Ramos (cell line): ENCODE data around the gene TBX4.
"Not testable (repeated sequence)": the region's sequence is repeated elsewhere in the genome, so short reads cannot be mapped to it uniquely, and the experiment has no call there.

Experiments
- in situ Hi-C: fragments of 300-500 bp; cut with MboI; formaldehyde crosslinking; loops from one replicate; pipeline ENCODE4 v1.14.3; 2022; ENCODE audit warnings: low sequenced_read_pairs; ENCODE audit not compliant: unreplicated experiment

Gene TBX4

DNA sequence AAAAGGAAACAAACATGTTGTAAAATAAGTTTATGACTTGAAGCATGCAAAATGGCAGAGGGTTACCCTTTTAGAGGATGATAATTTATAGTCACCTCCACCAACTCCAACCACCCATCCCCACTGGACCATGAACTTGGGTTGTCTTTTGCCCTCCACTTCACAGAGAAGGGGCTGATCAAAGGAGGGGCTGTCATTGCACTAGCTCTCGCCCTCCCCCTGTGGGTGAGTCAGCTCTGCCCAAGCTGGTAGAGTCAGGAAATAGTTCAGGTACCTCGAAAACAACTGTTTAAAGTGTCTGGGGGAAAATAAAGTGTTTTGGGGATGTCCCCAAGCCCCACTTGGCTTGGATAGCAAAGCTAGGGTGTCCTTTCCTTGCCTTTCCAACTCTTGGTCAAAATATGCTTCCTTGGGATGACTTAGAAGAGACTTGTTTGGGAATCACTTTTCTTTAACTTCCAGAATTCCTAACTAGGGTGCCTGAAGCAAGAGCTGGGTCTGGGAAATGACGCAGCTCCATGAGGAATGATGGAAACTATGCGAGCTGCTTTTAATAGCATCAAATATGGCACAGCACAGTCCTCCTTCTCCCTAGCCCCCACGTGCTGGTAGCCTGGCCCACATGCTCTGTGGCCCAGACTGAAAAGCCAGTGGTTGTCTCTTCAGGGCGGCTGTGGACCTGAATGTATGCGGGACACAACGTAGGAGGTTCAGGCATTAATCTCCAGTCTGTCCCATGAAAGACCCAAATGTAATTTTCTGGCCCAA, 40.7 kb downstream of the TBX4 start:
- in situ Hi-C loops, result no loop called here

GRCh38 chr17:61493830-61494324, 41.7 kb downstream of the TBX4 start:
- in situ Hi-C loops, result not testable (repeated sequence)

DNA sequence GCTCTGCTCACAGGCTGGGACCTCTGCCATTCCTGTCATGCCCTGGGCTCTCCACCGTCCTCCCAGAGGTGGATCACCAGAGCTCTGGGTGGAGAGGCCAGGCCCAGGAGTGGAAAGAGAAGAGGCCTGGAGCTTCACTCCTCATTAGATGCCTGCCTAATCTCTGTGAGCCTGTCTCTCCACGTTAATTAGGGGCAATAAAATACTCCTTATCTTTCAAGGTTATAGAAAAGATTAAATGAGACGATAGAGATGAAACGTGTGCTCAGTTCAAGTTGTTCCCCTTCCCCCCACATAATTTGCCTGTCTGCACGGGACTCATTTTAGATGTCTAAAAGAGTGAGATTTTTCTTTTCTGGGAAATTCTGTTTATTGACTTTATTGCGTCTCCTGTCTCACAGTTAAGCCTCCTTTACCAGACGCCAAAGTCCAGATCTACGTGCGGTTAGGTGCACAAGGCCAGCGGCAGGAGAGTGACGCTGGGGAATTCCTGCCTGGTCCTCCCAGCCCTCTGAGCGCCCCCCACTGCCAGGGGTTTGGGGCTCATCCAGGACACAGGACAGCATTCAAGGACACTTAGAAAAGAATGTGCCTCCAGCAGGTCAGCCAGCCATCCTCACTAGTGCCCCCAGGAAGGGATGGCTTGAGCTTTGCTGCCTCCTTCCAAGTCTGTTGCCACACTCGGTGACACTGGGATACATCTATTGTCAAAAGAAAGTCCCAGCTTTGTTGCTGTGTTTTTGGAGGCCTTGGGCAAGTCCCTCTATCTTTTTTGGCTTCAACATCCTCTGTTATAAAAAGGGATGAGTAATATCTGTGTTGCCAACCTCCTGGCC, 42.3 kb downstream of the TBX4 start:
- in situ Hi-C loops, result no loop called here

- in situ Hi-C loops, result no loop called here
Measured at GRCh38 chr17:61495161-61495857, 43.1 kb downstream of the TBX4 start.

DNA sequence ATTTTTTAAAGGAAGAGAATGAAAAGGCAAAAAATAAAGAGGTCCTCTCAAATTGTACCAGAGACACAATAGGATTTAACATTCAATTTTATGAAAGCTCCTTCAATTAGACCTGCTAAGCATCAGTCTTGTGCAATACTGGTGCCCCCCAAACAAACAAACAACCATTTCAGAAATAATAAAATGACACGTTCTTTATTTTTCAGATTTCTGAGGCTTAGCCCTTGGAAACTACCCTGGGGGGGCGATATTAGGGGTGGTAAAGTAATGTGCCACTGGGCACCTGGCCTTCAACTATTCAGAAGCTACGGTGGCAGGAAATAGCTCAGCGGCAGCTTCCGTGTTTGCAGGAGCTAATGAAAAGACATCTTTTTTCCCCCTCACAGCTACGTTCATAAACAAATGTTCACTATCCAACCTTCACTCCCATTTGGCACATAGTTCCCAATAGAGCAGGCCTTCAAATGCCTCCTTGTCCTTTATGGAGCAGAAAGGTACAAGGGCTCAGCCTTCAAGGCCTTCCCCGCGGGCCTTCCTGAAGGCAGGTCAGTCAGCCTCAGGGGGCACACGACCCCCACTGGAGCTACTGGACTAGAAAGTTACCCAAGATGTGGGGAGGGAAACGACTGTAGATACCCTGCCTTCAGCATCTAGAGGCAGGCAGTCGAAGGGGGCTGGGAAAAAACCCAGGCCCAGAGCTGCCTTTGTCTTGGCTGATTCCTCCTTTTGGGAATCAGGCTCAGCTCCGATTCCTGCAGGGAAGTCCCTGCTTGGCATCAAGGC, 44.1 kb downstream of the TBX4 start:
- in situ Hi-C loops, result no loop called here

DNA sequence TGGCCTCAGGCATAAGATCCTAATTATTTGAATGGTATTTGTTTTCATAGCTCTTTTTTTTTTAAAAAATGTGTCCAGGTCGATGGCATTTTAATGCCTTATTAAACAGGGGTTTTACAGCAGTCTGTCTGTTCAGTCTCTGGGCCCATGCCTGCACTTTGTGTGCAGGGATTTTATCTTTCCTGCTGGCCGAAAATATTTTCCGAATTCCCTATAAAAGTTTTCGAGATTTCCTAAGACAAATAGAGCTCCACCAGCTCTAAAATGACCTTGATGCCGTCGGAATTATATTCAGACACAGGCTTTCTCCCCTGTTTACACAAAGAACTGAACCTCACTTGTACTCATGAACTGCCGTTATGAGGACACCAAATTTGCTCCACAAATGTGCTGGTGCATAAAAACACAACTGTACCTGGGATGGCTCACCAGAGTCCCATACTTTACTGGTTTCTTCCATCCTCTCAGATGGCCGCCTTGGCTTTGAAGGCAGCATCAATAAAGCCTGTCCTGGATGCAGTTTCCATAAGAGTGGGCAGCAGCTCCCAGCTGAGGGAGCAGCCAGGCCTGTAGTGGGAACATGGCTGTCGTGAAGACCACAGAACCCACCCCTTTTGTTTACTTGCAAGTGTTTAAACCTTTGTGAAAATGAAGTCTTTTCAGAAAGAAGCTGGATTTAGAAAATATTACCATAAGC, 44.9 kb downstream of the TBX4 start:
- in situ Hi-C loops, result no loop called here

DNA sequence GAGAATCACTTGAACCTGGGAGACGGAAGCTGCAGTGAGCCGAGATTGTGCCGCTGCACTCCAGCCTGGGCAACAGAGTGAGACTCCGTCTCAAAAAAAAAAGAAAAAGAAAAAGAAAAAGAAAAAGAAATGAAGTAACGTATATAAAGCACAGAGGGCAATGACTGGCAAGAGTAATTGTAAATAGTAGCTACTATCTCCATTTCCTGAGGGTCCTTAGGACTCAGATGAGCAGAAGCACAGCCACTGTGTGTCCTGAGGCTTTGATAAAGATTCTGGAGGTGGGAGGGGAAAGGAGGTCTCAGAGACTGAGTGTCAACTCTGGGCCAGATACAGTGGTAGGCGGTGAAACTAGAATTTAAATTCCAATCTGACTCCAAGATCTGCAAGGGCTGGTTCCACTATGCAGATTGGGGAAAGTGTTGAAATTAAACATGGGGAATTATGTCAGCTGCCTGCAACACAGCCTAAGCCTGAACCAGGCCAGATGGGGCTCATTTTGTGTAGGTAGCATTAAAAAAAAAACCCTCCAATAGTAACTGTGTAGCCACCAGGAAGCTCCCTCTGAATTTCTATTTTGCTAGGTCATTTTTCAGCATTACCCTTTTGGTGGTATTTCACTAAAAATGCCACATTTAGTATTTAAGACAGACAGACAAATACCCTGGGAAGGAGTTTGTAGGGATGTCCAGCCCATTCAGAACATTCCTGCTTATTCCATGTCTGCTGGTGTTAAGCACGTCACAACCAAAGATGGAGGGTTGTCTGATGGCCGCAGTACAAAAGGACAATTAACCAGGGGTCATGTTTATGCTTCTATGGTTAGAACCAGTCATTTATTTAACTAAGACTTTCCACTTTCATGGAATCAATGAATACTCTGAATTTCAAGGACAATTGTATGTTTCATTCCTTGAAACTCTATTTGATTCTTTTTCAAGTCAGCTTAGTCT, 46.1 kb downstream of the TBX4 start:
- in situ Hi-C loops, result no loop called here

DNA sequence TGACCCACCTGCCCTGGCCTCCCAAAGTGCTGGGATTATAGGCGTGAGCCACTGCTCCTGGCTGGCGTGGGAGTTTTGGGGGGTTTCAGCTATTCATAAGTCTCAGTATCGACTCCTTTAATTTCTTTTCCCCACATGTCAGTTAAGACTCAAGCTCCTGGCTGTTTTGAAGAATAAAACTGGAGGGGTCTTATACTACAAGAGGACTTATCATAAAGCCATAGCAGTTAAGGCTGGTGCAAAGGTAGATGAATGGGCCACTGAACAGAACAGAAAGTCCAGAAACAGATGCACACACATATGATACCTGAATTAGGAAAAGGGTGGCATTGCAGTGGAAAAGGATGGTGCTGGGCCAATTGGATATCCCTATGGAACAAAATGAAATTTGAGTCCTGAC, 47.4 kb downstream of the TBX4 start:
- in situ Hi-C loops, result no loop called here

DNA sequence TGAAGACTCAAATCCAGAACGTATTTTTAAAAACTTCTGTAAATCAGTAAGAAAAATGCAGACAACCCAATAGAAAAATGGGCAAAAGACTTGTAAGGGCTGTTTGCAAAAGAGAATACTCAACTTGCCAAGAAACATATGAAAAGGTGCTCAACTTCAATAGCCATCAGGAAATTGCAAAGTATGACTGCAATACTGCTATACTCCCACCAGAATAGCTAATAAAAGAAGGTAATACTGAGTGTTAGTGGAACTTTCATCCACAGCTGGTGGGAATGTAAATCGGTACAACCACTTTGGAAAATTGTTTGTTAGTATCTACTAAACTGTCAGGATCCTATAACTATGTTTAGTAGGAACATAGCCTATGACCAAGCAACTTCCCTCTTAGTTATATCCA, 48.1 kb downstream of the TBX4 start:
- in situ Hi-C loops, result no loop called here

GRCh38 chr17:61502292-61502691, 50.1 kb downstream of the TBX4 start:
- in situ Hi-C loops, result no loop called here

DNA sequence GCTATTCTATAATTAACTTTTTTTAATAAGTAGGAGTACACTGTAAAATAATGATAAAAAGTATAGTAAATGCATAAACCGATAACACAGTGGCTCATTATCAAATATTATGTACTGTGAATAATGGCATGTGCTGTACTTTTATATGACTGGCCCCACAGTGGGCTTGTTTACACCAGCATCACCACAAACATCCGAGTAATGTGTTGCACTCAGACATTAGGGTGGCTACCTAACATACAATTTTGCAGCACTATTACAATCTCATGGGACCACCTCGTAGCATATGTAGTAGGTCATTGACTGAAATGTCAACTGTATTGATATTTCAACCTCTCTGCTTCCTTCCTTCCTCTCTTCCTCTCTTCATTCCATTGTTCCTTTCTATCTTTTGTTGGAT, 51.7 kb downstream of the TBX4 start:
- in situ Hi-C loops, result no loop called here

DNA sequence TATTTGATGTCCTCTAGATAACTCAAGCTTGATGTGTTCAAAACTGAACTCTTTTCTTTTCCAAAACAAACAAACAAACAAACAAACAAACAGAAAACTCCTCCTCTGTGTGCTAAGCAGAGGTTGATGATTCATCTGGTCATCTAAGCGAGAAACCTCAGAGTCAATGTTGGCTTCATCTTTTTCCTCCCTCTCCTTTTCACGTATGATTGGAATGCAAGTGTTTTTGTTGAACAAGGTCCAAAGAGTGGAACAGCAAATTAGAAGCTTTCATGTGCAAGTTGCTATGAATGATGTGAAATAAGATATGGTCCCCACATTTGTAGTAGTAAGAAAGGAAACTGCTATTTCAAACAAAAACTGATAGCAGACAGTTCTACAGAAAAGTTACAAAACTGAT, 52.5 kb downstream of the TBX4 start:
- in situ Hi-C loops, result no loop called here

- in situ Hi-C loops, result no loop called here
Measured at GRCh38 chr17:61505846-61506627, 53.8 kb downstream of the TBX4 start.

DNA sequence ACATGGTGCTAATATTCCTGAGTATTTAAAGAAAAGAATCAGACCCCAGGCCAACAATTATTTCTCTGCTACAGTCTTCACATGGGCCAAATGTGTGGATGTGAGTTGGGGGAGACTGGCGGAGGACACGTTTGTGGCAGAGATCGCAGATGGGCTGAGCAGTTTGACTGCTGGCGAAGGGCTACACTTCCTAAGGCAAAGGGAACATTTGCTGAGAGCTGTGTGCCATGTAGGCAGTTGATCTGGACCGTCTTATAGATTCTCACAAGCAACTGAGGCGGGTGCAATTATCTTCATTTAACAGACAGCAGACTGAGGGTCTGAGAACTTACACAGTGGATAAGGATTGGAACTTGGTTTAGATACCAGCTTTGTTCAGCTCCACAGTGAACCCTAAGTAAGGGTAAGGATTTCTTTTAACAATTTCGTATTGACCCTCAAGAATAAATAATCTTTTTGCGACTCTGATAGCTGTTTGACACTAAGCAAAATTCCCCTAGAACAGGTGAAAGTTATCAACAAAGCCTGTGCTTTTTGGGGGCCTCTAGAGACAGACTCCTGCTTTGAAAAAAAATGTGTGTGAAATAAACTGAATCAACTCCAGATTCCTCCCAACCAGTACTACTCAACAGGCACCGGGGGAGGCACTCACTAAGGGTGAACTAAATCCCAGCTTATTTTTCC, 55.3 kb downstream of the TBX4 start:
- in situ Hi-C loops, result no loop called here

GRCh38 chr17:61508912-61509311, 56.7 kb downstream of the TBX4 start:
- in situ Hi-C loops, result no loop called here

- in situ Hi-C loops, result not testable (repeated sequence)
Measured at GRCh38 chr17:61509454-61509853, 57.2 kb downstream of the TBX4 start.

GRCh38 chr17:61510237-61510636, 58.0 kb downstream of the TBX4 start:
- in situ Hi-C loops, result no loop called here
